Neural cell (in vitro differentiated cells): Measurements from ENCODE around the gene CAPN10.
A peak's percentile ranks its signal among the peaks of the same experiment; 100 is the strongest.

ENCODE experiments used
- EZH2 ChIP-seq: fragments of 200-600, 300-800 bp; shearing (Covaris generic), sonication (generic); IDR thresholded peaks from 2 replicates; pipeline ENCODE4 v1.6.1; 2014; ENCODE audit warnings: antibody characterized with exemption, low read length, borderline replicate concordance, mild to moderate bottlenecking; ENCODE audit not compliant: insufficient read depth, poor library complexity, severe bottlenecking
- RAD21 ChIP-seq: fragments of 450-650 bp; conservative IDR thresholded peaks from 2 replicates; pipeline ENCODE4 v1.6.1; 2014; ENCODE audit warnings: antibody characterized with exemption, mild to moderate bottlenecking, moderate library complexity
- SMC3 ChIP-seq: fragments of 450-650 bp; conservative IDR thresholded peaks from 2 replicates; pipeline ENCODE4 v1.6.1; 2014; ENCODE audit warnings: antibody characterized with exemption, mild to moderate bottlenecking, moderate library complexity; ENCODE audit not compliant: poor library complexity
- TAF1 ChIP-seq: IDR thresholded peaks from 2 replicates; pipeline ENCODE4 v1.6.1; 2012; ENCODE audit warnings: low read depth
- TF ChIP-seq, protein P1 (sequence below): fragments of 450-650 bp; IDR thresholded peaks from 2 replicates; pipeline ENCODE4 v1.5.1; 2014; ENCODE audit warnings: antibody characterized with exemption, mild to moderate bottlenecking, moderate library complexity; ENCODE audit not compliant: poor library complexity, severe bottlenecking

GRCh38 chr2:240568678-240569522 lies 17.6 kb upstream of the CAPN10 start:
- TF ChIP-seq, protein P1, sequence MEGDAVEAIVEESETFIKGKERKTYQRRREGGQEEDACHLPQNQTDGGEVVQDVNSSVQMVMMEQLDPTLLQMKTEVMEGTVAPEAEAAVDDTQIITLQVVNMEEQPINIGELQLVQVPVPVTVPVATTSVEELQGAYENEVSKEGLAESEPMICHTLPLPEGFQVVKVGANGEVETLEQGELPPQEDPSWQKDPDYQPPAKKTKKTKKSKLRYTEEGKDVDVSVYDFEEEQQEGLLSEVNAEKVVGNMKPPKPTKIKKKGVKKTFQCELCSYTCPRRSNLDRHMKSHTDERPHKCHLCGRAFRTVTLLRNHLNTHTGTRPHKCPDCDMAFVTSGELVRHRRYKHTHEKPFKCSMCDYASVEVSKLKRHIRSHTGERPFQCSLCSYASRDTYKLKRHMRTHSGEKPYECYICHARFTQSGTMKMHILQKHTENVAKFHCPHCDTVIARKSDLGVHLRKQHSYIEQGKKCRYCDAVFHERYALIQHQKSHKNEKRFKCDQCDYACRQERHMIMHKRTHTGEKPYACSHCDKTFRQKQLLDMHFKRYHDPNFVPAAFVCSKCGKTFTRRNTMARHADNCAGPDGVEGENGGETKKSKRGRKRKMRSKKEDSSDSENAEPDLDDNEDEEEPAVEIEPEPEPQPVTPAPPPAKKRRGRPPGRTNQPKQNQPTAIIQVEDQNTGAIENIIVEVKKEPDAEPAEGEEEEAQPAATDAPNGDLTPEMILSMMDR: no peak
- TF ChIP-seq RAD21 (no peak), EZH2 (no peak), TAF1 (peak; percentile 22), SMC3 (no peak)
